ENCODE measurements around the gene CTDP1.

The CTDP1 gene

DNA sequence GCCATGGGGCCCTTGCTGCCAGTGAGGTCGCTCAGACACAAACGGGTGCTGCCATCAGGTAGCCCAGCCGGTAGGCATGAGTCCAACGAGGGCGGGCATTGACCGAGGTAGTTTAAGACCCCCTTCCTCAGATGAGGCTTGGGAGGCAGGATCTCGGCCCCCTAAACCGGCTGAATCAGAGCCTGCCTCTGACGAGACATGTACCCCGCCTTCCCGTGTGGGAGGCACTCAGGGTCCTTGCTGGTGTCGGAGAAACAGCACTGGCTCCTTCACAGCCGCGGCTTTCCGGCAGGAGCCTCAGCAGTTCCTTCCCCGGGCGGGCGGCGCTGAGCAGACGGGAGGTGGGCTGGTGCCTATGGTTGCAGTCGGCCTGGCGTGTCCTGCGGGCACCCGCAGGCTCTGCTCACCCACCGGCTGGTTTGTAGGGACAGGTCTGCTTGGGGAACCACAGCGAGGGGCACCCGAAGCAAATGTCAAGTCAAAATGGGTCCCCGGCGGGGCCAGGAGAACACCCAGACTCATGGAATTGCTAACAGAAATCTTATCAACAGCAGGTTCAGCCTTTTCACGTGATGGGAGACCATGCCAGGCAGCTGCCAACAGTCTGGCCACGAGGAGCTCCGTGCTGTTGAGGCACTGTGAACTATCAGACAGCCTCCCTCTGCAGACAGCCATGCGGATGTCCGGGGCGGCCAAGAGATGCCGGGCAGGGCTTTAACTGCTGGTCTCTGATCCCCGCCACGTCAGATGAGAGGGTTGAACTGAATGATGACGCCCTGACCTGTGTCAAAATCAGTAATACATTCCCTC is 121.0 kb downstream of the CTDP1 start:
- DNase-seq, result no peak

DNA sequence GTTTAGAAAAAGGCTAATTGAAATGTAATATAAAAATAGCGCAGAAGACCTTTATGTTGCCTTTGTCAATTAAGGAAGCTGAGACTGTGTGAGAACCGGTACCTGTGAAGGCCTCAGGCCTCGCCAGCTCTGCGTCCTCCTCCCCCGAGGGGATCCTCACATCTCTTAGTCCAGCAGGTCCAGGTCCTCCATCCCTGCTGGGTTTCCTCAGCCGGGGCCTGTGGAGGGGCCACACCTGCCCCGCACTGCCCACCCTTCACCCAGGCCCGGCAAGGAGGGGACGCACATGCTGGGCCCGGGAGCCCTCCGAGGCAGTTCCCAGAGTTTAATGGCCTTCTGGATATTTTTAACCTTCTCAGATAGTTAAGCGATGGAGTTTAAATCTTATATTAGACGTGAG is 121.6 kb downstream of the CTDP1 start:
- no peak for DNase-seq

DNA sequence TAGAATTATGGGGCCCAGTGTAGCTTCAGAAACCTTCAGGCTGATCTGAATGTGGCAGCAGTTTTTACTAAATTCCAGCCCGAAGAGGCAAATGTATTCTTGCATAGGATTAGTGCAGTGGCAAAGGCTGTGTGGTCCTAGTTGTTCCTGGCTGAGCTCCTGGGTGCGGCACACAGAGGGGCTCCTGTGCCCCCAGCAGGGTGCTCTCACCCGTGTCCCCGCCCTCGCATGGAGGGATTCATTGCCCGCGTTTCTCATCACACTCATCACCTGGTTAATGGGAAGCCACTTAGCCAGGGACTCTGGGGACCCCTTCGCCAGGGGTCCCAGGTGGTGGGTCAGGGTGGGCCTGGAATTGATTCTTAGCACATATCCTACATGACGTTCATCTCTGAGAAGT is 122.0 kb downstream of the CTDP1 start:
- DNase-seq, result no peak

- no peak for DNase-seq
Observed at GRCh38 chr18:79802298-79802697, 122.7 kb downstream of the CTDP1 start.

GRCh38 chr18:79803611-79804051 is 124.0 kb downstream of the CTDP1 start:
- no peak for DNase-seq
